GM19324 (cell line): Measurements from ENCODE around the gene PRUNE1.
A peak's percentile ranks its signal among the peaks of the same experiment; 100 is the strongest.

Experiments used
- ATAC-seq: cut with Tn5 transposase; IDR thresholded peaks from one replicate; pipeline ENCODE4 v1.9.1; 2021; ENCODE audit warnings: mild to moderate bottlenecking, moderate library complexity; ENCODE audit not compliant: unreplicated experiment, low FRiP score

Gene PRUNE1

DNA sequence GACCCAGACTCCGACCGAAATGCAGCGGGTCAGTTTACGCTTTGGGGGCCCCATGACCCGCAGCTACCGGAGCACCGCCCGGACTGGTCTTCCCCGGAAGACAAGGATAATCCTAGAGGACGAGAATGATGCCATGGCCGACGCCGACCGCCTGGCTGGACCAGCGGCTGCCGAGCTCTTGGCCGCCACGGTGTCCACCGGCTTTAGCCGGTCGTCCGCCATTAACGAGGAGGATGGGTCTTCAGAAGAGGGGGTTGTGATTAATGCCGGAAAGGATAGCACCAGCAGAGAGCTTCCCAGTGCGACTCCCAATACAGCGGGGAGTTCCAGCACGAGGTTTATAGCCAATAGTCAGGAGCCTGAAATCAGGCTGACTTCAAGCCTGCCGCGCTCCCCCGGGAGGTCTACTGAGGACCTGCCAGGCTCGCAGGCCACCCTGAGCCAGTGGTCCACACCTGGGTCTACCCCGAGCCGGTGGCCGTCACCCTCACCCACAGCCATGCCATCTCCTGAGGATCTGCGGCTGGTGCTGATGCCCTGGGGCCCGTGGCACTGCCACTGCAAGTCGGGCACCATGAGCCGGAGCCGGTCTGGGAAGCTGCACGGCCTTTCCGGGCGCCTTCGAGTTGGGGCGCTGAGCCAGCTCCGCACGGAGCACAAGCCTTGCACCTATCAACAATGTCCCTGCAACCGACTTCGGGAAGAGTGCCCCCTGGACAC, 39.8 kb downstream of the PRUNE1 start:
- ATAC-seq = peak; percentile 48

DNA sequence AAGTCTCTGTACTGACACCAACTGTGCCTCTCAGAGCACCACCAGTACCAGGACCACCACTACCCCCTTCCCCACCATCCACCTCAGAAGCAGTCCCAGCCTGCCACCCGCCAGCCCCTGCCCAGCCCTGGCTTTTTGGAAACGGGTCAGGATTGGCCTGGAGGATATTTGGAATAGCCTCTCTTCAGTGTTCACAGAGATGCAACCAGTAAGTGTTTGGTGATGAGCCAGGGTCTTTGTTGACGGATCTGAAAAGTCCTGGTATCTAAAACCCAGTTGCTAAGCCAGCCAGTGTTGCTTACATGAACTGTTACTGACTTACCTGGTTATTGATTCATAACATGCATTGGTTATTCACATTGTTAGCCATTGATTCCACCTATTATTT, 40.4 kb downstream of the PRUNE1 start:
- ATAC-seq = no peak

GRCh38 chr1:151049458-151049857, 41.2 kb downstream of the PRUNE1 start:
- ATAC-seq = no peak

- ATAC-seq = no peak
Observed at GRCh38 chr1:151050051-151050688, 41.9 kb downstream of the PRUNE1 start.

- ATAC-seq = no peak
Observed at GRCh38 chr1:151051356-151052009, 43.2 kb downstream of the PRUNE1 start.

DNA sequence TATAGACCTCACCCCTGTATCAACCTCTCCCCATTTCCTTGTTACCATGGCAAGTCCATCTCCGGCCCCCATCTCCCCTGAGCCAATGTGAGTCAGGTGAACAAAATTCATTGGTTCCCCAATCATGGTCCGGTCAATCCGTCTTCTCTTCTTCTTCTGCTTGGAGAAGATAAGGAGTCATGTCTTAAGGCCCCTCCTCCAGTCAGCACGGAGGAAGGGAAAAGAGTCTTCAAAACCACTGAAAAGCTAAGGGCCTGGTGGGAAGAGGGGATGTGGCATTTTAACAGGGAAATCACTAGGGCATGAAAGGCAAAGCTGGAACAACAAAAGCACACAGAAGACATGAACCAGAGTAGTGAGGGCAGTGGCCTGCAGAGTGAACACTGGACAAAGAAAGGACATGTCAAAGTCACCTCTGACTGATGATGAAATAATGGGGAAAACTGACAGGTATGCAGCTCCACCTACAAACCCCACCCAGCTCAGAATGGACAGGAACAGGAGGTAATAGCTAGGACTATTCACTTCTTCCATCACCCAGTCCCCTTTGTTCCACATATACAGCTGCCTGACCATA, 46.8 kb downstream of the PRUNE1 start:
- no peak for ATAC-seq

DNA sequence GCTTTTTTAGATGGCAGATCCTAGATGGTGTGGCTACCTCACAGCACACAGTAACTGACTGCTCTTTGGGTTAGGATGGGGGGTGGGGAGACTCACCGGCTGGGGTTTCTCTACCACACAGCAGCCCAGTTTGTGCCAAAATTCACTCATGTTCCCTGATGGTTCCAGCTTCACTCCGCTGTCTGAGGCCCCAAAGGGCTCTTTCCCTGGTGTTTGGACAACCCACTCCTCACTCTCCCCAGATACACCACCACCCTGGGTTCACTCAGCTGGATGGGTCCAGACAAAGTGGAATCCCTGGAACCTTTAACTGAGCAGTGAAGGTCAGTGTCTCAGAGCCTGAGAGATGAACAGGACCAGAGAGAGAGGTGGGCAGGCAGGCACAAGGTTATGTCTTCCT, 47.3 kb downstream of the PRUNE1 start:
- no peak for ATAC-seq

GRCh38 chr1:151056149-151056548, 47.9 kb downstream of the PRUNE1 start:
- no peak for ATAC-seq

GRCh38 chr1:151058692-151059091, 50.4 kb downstream of the PRUNE1 start:
- ATAC-seq = no peak

DNA sequence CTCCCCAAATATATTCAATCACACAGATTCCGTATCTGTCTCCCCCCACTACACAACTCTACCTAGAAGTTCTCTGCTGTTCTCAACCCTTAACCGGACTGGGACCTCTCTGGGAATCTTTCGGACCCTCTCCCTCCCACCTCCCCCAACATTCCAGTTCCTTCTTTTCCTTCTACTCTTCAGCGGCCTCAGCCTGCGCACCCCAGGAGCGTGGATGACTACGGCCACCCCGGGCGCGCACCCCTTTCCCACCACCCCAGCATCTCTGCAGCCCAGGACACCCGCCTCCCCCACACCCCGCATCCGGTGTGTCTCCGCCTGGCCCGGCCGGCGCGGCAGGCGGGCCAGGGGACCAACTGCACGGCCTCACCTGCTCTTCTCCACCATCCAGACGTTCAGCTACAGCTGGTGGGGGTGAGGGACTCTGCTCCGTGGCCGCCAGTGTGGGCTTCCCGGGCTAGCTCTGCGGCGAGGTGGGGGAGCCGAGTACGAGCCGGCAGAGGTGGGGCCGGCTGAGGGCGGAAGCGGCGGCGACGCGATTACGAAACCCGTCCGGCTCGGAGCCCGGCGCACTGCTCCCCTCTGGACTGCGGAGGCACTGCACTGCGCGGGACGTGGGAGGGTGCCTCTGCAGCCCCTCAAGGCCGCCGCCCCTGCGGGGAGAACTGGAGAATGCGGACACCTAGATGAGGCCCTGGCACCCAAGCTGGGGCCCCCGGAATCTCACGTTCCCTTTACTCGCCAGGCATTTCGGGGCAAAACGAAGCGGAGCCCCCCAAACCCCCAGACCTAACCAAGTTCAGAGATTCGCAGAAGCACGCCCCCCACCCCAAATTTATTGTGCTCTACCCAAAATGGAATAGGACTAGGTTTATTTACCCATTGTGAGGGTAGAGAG, 51.1 kb downstream of the PRUNE1 start, which contains the start of gene CDC42SE1:
CDC42SE1 (minus strand) TSS at position 514 of the 898 bp plus-strand sequence. CDS start 3,892 bp downstream, outside the sequence.
- peak; percentile 85 for ATAC-seq

DNA sequence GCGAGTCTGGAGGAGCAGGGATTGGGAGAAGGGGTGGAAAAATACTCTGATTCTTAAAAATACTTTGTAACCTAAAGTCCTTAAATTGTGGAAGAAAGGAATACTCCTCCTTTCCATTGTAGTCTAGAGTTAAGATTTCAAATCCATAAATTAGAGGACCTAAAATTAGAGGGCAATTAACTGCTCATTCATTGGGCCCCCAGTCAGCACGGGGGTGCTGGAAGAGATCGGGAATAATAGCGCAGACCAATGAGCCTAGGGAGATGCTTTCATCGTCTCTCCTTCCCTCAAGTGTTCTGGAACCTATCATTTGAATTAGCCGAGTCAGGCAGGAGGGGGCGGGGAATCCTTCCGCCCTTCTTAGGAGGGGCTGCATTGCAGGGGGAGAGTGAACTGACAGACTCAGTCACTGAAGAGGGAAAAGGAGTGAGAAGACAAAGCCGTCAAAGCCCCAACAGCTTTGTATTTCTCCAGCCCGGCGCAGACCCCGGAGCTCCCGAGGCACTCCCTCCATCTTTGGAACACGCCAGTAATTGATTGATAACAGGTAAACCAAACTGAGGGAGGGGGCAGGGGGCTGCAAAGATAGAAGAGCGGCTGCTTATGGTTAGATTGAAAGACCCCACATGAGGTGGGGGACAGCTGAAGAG, 51.9 kb downstream of the PRUNE1 start, which contains the start of gene MLLT11:
MLLT11 (plus strand) TSS at position 391 of the 650 bp plus-strand sequence. CDS start 6,828 bp downstream, outside the sequence.
- no peak for ATAC-seq

GRCh38 chr1:151060657-151061421, 52.6 kb downstream of the PRUNE1 start:
- ATAC-seq = no peak

DNA sequence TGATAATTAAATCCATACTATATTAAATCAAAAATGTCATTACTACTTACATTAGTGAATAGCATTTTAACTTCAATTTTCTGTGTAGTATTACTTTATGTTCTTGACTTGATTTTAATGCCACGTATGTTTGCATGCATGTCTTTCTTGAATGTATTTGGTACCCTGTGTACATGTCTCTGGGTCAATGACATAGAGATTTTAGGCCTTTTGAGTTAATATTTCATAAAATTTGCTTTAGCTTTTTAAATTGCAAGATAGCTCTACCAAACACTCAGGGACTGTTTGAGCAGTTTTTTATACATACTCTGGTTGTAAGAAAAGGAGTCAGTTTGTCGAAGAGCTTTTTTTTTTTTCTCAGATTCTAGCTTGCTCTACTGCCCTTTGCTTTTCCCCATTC, 53.5 kb downstream of the PRUNE1 start:
- no peak for ATAC-seq

DNA sequence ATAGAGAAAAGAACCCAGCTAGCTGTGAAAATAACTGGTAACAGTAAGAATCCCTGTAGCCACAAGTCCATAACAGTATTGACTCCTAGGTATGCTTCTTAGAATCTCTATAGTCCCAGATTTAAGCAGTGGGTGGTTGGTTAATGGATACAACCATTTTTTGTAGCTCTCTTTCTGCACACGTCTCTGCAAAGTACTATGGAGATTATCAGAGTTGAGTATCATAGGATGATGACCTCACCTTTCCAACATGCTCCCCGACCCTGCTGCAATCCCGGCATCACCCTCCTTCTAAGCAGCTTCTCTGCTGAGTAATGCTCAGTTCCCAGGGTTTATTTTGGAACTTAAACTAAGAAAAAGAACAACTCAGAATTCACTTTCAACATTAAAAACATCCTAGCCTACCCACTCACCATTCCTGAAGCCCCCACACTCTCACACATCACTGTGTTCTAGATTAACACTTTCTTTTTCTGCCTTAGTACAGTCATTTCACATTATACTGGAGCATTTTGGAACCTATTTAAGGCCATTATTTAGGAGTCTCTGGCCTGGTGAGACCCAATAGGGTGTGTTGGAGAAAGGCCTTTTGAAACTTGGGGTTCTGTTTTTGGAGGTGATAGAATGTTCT, 54.6 kb downstream of the PRUNE1 start:
- no peak for ATAC-seq

- ATAC-seq = no peak
Observed at GRCh38 chr1:151065089-151065645, 56.9 kb downstream of the PRUNE1 start.

DNA sequence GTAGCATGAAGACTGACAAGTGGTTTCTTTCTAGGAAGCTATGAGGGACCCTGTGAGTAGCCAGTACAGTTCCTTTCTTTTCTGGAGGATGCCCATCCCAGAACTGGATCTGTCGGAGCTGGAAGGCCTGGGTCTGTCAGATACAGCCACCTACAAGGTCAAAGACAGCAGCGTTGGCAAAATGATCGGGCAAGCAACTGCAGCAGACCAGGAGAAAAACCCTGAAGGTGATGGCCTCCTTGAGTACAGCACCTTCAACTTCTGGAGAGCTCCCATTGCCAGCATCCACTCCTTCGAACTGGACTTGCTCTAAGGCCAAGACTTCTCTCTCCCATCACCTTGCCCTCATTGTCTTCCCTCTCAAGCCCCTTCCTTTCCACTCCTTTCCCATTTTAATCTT, 58.9 kb downstream of the PRUNE1 start:
- no peak for ATAC-seq

- ATAC-seq = no peak
Observed at GRCh38 chr1:151069103-151069486, 60.8 kb downstream of the PRUNE1 start.
